Panc1 (cell line): ENCODE measurements around the gene ACTRT2. TPM values are rescaled to one million over a fixed set of nuclear protein-coding genes. Genes with fewer than 3 reads are reported as not detected.

Experiments used
- ATAC-seq: fragments of 200-7000 bp; cut with Tn5 transposase; 2 replicates; pipeline ENCODE4 v1.9.1; 2020; ENCODE audit warnings: mild to moderate bottlenecking, moderate library complexity
- BruUV-seq: library from RNA; stranded (reverse); fragments of 400-500 nt; replicated peaks from 2 replicates; lab custom pipeline; 2021; lab: Mats Ljungman, UMichigan
- CTCF ChIA-PET: fragments of 300-600 bp; sonication (Branson Sonifier 250); formaldehyde crosslinking; loops from one replicate; lab custom pipeline; 2022; ENCODE audit warnings: antibody characterized with exemption; lab: Charles Lee
- POLR2A ChIA-PET: fragments of 300-600 bp; sonication (Branson Sonifier 250); formaldehyde crosslinking; loops from one replicate; lab custom pipeline; 2022; ENCODE audit warnings: antibody characterized with exemption; lab: Charles Lee
- DNase-seq: peaks from one replicate; pipeline ENCODE4 v3.0.0-alpha.2; 2010; ENCODE audit warnings: low read depth, low spot score
- H3K27ac ChIP-seq: 2 replicates; pipeline ENCODE4 v1.5.1; 2011; ENCODE audit warnings: mild to moderate bottlenecking, low read length, inconsistent platforms
- H3K27me3 ChIP-seq: fragments of 200-500 bp; sonication (Bioruptor generic); 2 replicates; pipeline ENCODE4 v1.6.0; 2014; ENCODE audit warnings: low read length, inconsistent platforms; ENCODE audit not compliant: control insufficient read depth, insufficient read depth
- H3K36me3 ChIP-seq: fragments of 200-500 bp; sonication (Bioruptor generic); 2 replicates; pipeline ENCODE4 v1.5.1; 2014; ENCODE audit warnings: inconsistent platforms, mild to moderate bottlenecking, low read length, moderate library complexity; ENCODE audit not compliant: control insufficient read depth, insufficient read depth
- H3K4me1 ChIP-seq: 2 replicates; pipeline ENCODE4 v1.5.1; 2011; ENCODE audit warnings: inconsistent platforms, mild to moderate bottlenecking, low read length, moderate library complexity; ENCODE audit not compliant: control insufficient read depth, insufficient read depth
- H3K4me3 ChIP-seq, 2 experiments: 2 replicates each; pipeline ENCODE4 v1.5.1; 2011 to 2012; ENCODE audit warnings: low read depth in 2 of 2, low read length in 2 of 2, mild to moderate bottlenecking in 2 of 2, inconsistent platforms in 1 of 2, moderate library complexity in 1 of 2
- H3K9me3 ChIP-seq: fragments of 200-500 bp; sonication (Bioruptor generic); 2 replicates; pipeline ENCODE4 v1.5.1; 2014; ENCODE audit warnings: low read depth, mild to moderate bottlenecking, inconsistent platforms, low read length, moderate library complexity; ENCODE audit not compliant: control insufficient read depth, insufficient read depth
- POLR2AphosphoS5 ChIP-seq: IDR thresholded peaks from 2 replicates; pipeline ENCODE4 v1.6.1; 2012; ENCODE audit warnings: mild to moderate bottlenecking, low read depth, low read length, moderate library complexity
- SIN3A ChIP-seq: IDR thresholded peaks from 2 replicates; pipeline ENCODE4 v1.6.1; 2012; ENCODE audit warnings: low read depth, mild to moderate bottlenecking, low read length, moderate library complexity, borderline replicate concordance; ENCODE audit not compliant: insufficient read depth
- TCF7L2 ChIP-seq: IDR thresholded peaks from 2 replicates; pipeline ENCODE4 v1.6.1; 2011; ENCODE audit warnings: mild to moderate bottlenecking, low read depth, low read length, inconsistent platforms
- in situ Hi-C: cut with HindIII; loops from 2 replicates; pipeline ENCODE4 v1.10.0; 2016; ENCODE audit warnings: low sequenced_read_pairs, low pct_unique_long_range_greater_than_20kb
- intact Hi-C: fragments of 100-400 bp; cut with micrococcal nuclease; formaldehyde crosslinking; loops from one replicate; pipeline ENCODE4 v1.10.0; 2022; ENCODE audit not compliant: unreplicated experiment
- total RNA-seq: library from RNA; stranded (reverse); gene quantifications from one replicate; pipeline ENCODE4 v1.2.1, GENCODE V29; 2021; ENCODE audit not compliant: unreplicated experiment
- TF ChIP-seq, protein P1 (sequence below), 2 experiments: IDR thresholded peaks; 2 replicates each; pipeline ENCODE4 v1.6.1; 2011 to 2012; ENCODE audit warnings: low read depth in 2 of 2, control low read depth in 1 of 2, low read length in 1 of 2, mild to moderate bottlenecking in 1 of 2, moderate library complexity in 1 of 2; ENCODE audit not compliant: insufficient read depth in 1 of 2
- TF ChIP-seq, protein P2 (sequence below): fragments of 450-650 bp; IDR thresholded peaks from 2 replicates; pipeline ENCODE4 v1.5.1; 2017; ENCODE audit warnings: mild to moderate bottlenecking

ACTRT2 gene
- total RNA-seq, 1 experiment from 2014 or later = not detected

- POLR2A ChIA-PET = no interaction called here
- BruUV-seq = no TSS peak
- Histone ChIP-seq H3K4me1 (no peaks in the 10 kb centered on the region), H3K27me3 (peaks cover 36% of the 10 kb centered on the region), H3K9me3 (peaks cover 4% of the 10 kb centered on the region; the same call in 1 of the 2 replicates), H3K27ac (no peak overlapping the region), H3K36me3 (no peaks in the 10 kb centered on the region), H3K4me3 (no peak overlapping the region)
- in situ Hi-C loops (no loop called here), intact Hi-C loops (no loop called here)
- ATAC-seq (no peak), DNase-seq (no peak)
- CTCF ChIA-PET = interaction anchor here (0.6 kb wide), 1 partner anchor 317 kb away, joined by 3 read pairs; no protein-coding TSS in a partner anchor
- TF ChIP-seq TCF7L2 = no peak
- TF ChIP-seq, protein P1, sequence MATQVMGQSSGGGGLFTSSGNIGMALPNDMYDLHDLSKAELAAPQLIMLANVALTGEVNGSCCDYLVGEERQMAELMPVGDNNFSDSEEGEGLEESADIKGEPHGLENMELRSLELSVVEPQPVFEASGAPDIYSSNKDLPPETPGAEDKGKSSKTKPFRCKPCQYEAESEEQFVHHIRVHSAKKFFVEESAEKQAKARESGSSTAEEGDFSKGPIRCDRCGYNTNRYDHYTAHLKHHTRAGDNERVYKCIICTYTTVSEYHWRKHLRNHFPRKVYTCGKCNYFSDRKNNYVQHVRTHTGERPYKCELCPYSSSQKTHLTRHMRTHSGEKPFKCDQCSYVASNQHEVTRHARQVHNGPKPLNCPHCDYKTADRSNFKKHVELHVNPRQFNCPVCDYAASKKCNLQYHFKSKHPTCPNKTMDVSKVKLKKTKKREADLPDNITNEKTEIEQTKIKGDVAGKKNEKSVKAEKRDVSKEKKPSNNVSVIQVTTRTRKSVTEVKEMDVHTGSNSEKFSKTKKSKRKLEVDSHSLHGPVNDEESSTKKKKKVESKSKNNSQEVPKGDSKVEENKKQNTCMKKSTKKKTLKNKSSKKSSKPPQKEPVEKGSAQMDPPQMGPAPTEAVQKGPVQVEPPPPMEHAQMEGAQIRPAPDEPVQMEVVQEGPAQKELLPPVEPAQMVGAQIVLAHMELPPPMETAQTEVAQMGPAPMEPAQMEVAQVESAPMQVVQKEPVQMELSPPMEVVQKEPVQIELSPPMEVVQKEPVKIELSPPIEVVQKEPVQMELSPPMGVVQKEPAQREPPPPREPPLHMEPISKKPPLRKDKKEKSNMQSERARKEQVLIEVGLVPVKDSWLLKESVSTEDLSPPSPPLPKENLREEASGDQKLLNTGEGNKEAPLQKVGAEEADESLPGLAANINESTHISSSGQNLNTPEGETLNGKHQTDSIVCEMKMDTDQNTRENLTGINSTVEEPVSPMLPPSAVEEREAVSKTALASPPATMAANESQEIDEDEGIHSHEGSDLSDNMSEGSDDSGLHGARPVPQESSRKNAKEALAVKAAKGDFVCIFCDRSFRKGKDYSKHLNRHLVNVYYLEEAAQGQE (IDR thresholded peaks at IDR 0.05; ENCODE audit: insufficient read depth in 1 of 2, low read depth in 2 of 2, low read length in 1 of 2) = no peak
- TF ChIP-seq, protein P2, sequence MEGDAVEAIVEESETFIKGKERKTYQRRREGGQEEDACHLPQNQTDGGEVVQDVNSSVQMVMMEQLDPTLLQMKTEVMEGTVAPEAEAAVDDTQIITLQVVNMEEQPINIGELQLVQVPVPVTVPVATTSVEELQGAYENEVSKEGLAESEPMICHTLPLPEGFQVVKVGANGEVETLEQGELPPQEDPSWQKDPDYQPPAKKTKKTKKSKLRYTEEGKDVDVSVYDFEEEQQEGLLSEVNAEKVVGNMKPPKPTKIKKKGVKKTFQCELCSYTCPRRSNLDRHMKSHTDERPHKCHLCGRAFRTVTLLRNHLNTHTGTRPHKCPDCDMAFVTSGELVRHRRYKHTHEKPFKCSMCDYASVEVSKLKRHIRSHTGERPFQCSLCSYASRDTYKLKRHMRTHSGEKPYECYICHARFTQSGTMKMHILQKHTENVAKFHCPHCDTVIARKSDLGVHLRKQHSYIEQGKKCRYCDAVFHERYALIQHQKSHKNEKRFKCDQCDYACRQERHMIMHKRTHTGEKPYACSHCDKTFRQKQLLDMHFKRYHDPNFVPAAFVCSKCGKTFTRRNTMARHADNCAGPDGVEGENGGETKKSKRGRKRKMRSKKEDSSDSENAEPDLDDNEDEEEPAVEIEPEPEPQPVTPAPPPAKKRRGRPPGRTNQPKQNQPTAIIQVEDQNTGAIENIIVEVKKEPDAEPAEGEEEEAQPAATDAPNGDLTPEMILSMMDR = no peak
- no peak for TF ChIP-seq POLR2AphosphoS5
Observed at GRCh38 chr1:2998503-2999100, 22.7 kb upstream of the ACTRT2 start.

DNA sequence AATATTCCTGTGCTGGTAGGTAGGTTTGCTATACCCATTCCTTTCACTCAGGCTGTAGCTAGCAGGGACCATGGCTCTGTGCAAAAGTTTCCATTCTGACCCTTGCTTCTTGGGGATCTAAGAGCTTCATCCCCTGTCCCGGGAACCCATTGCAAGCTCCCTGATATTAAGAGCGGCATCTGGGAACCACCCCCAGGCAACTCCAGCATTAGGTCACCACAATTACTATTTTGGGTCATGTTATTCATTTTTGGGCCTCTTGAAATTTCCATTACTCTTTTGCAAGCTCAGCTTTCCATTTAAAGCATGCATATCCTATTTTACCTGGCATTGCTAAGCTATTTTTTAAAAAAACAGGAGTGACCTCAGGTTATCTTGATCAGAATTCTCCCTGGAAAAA lies 22.1 kb upstream of the ACTRT2 start:
- POLR2A ChIA-PET = no interaction called here
- Histone ChIP-seq H3K4me3 (no peak overlapping the region), H3K4me1 (no peaks in the 10 kb centered on the region), H3K9me3 (peaks cover 4% of the 10 kb centered on the region; the same call in 1 of the 2 replicates), H3K36me3 (no peaks in the 10 kb centered on the region), H3K27ac (no peak overlapping the region), H3K27me3 (peaks cover 36% of the 10 kb centered on the region)
- intact Hi-C loops = no loop called here
- ATAC-seq (no peak), DNase-seq (no peak)
- TF ChIP-seq TCF7L2 (no peak), SIN3A (no peak), POLR2AphosphoS5 (no peak)
- TF ChIP-seq, protein P2 = no peak
- TF ChIP-seq, protein P1 (IDR thresholded peaks at IDR 0.05; ENCODE audit: insufficient read depth in 1 of 2, low read depth in 2 of 2, low read length in 1 of 2) = no peak
- BruUV-seq = no TSS peak
- in situ Hi-C loops = no loop called here
- CTCF ChIA-PET = no interaction called here
